Fibroblast of villous mesenchyme (primary cell): ENCODE data around the gene PIKFYVE. TPM values are rescaled to one million over a fixed set of nuclear protein-coding genes. Genes with fewer than 3 reads are reported as not detected.
"Not testable (repeated sequence)": the region's sequence is repeated elsewhere in the genome, so short reads cannot be mapped to it uniquely, and the experiment has no call there.

Experiments used
- DNase-seq: peaks from one replicate; pipeline ENCODE4 v3.0.0-alpha.2; 2010; ENCODE audit warnings: low read depth
- H3K4me3 ChIP-seq: 2 replicates; pipeline ENCODE4 v1.5.1; 2011; ENCODE audit warnings: low read depth, mild to moderate bottlenecking, low read length
- total RNA-seq: library from RNA; depleted of rRNA; stranded (reverse); fragments of >200 nt; gene quantifications from 2 replicates; pipeline ENCODE4 v1.2.3, GENCODE V29; 2012
- TF ChIP-seq, protein P1 (sequence below): IDR thresholded peaks from 2 replicates; pipeline ENCODE4 v1.5.1; 2012; ENCODE audit warnings: low read depth, mild to moderate bottlenecking, low read length; ENCODE audit not compliant: insufficient read depth

The PIKFYVE gene
- total RNA-seq: 36.1 and 46.6 TPM in 2 replicates

GRCh38 chr2:208265801-208266552 is at the start of gene PIKFYVE:
TSS of gene PIKFYVE (plus strand) at chr2:208266255. CDS start at chr2:208271520, 5,265 bp downstream.
- TF ChIP-seq, protein P1, sequence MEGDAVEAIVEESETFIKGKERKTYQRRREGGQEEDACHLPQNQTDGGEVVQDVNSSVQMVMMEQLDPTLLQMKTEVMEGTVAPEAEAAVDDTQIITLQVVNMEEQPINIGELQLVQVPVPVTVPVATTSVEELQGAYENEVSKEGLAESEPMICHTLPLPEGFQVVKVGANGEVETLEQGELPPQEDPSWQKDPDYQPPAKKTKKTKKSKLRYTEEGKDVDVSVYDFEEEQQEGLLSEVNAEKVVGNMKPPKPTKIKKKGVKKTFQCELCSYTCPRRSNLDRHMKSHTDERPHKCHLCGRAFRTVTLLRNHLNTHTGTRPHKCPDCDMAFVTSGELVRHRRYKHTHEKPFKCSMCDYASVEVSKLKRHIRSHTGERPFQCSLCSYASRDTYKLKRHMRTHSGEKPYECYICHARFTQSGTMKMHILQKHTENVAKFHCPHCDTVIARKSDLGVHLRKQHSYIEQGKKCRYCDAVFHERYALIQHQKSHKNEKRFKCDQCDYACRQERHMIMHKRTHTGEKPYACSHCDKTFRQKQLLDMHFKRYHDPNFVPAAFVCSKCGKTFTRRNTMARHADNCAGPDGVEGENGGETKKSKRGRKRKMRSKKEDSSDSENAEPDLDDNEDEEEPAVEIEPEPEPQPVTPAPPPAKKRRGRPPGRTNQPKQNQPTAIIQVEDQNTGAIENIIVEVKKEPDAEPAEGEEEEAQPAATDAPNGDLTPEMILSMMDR: no peak
- H3K4me3 ChIP-seq: peak within 1 kb of the TSS; percentile 86
- DNase-seq: peak; percentile 99

- not testable (repeated sequence) for DNase-seq, H3K4me3 ChIP-seq
These were observed 44.2 kb upstream of the PIKFYVE start for GRCh38 chr2:208221873-208222272.

DNA sequence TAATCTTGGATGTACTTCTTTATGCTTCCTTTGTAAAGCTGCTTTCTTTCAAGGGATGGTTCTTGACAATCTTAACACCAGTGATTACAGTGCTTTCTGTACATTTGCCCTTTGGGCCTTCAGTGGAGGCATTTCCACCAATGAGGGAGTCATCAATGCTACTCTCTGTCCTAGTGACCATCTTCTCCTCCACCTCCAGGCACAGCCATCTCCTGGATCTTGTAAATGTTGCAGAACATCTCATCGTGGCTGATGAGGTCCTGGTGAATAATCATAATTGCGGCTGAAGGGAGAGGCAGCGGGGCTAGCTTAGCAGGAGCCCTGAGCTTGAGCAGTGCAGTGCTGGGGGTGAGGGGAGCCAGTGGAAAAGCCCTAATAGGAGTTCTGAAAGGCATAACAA is 43.7 kb upstream of the PIKFYVE start:
- DNase-seq: no peak
- TF ChIP-seq, protein P1: no peak
- H3K4me3 ChIP-seq: no peak overlapping the region

DNA sequence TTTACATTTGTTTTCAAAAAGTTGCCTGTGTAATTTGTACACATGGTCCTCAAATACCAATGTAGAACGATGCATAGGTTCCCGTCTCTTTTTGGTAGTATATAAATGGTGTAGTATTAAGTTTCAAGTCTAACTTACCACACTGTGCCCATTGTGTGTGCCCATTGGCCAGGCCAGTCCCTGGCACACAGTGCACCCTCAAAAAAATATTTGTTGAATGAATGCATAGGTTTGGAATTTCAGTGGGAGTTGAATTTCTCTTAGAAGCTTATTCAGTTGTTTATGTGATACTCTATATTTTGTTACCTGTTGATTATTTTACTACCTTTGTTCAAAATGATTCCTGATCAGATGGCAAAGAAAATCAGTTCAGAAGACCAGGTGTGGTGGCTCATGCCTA is 41.3 kb upstream of the PIKFYVE start:
- DNase-seq: no peak
- TF ChIP-seq, protein P1: no peak
- no peak overlapping the region for H3K4me3 ChIP-seq

GRCh38 chr2:208227581-208228232 is 38.3 kb upstream of the PIKFYVE start:
- H3K4me3 ChIP-seq: no peak overlapping the region
- no peak for DNase-seq
- TF ChIP-seq, protein P1: no peak

DNA sequence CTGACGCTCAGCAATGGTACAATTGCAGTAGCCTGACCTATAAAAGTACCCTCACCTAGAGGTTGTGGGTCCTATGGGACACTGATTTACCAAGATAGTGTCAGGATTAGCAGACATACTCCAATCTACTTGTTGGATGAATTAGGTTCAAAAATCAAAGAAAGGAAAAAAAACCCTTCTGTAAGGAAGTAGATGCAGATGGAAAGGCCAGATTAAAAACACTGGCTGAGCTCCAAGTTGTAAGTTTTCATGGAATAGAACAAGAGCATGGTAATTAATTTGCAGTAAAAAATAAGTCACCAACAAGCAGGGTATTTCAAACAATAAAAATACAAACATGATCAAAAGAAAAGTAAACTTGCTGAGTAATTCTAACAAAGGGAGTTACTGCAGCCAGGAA is 37.6 kb upstream of the PIKFYVE start:
- no peak overlapping the region for H3K4me3 ChIP-seq
- TF ChIP-seq, protein P1: no peak
- DNase-seq: no peak

GRCh38 chr2:208234786-208235185 is 31.3 kb upstream of the PIKFYVE start:
- TF ChIP-seq, protein P1: no peak
- no peak overlapping the region for H3K4me3 ChIP-seq
- no peak for DNase-seq
